Endometrial microvascular endothelial cells (primary cell): ENCODE measurements around the gene ANAPC2. TPM values are rescaled to one million over a fixed set of nuclear protein-coding genes. Genes with fewer than 3 reads are reported as not detected.

Experiments
- in situ Hi-C: cut with HindIII; loops from 2 replicates; pipeline ENCODE4 v1.10.0; 2017; ENCODE audit warnings: low sequenced_read_pairs, low pct_unique_long_range_greater_than_20kb; ENCODE audit errors: inconsistent ontology term
- total RNA-seq: library from RNA; depleted of rRNA; stranded (reverse); fragments of >200 nt; gene quantifications from one replicate; pipeline ENCODE4 v1.2.3, GENCODE V29; 2015; ENCODE audit errors: inconsistent ontology term

Gene ANAPC2
- total RNA-seq, 1 donor from 2014 or later = 14.9 TPM

- in situ Hi-C loops = loop anchor here (25.0 kb wide), 1 partner anchor 222 kb away; the partner anchor contains the start of genes C8G and FBXW5
Observed at GRCh38 chr9:137159105-137160053, 29.0 kb downstream of the ANAPC2 start.

DNA sequence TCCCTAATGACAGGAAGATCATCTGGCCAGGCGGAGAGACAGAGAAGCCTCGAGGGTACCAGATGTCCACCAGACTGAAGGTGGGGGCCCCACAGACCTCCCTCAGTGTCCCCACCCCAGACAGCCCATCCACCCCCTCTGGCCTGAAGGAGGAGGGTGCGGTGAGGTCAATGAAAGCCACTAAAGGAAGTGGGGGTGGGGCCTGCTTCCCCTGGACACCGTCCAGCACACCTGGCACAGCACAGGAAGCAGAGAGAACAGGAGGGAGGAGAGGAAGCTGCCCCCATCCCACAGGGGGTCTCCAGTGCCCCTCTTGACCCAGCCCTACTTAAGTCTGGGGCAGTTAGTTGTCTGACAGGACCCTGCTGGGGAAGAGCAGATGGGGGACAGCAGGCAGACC is 29.7 kb downstream of the ANAPC2 start:
- in situ Hi-C loops = loop anchor here (25.0 kb wide), 1 partner anchor 221 kb away; the partner anchor contains the start of genes C8G and FBXW5

DNA sequence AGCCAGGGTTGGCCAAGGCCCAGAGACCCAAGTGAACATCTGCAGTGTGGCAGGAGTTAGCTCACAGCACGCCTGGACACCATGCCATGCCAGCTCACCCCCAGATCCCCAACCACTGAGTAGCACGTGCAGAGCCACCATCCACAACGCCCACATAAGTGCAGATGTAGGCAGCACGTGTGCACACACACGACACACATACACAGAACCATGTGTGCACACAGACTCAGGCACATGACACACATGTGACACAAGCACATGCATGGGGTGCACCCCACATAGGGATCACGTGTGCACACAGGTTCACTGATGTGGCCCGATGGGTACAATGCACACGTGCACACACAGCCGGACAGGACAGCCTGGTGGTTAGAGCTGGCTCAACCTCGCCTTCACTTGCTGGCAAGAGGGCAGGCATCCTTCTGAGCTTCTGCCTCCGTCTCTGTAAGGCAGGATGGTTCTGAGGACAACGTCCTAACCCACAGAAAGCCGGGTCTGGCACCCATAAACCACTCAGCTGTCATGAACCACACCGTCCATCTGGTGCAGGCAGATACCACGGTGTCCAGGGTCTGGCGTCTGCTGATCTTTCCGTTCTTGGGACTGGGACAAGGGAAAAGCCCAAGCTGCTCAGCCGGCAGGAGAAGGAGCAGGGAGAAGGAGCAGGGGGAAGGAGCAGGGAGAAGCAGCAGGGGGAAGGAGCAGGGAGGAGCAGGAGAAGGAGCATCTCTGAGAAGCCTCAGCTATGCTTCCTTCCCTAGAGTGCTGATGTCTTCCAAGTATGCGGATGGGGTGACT is 30.5 kb downstream of the ANAPC2 start:
- in situ Hi-C loops = loop anchor here (25.0 kb wide), 1 partner anchor 221 kb away; the partner anchor contains the start of genes C8G and FBXW5

DNA sequence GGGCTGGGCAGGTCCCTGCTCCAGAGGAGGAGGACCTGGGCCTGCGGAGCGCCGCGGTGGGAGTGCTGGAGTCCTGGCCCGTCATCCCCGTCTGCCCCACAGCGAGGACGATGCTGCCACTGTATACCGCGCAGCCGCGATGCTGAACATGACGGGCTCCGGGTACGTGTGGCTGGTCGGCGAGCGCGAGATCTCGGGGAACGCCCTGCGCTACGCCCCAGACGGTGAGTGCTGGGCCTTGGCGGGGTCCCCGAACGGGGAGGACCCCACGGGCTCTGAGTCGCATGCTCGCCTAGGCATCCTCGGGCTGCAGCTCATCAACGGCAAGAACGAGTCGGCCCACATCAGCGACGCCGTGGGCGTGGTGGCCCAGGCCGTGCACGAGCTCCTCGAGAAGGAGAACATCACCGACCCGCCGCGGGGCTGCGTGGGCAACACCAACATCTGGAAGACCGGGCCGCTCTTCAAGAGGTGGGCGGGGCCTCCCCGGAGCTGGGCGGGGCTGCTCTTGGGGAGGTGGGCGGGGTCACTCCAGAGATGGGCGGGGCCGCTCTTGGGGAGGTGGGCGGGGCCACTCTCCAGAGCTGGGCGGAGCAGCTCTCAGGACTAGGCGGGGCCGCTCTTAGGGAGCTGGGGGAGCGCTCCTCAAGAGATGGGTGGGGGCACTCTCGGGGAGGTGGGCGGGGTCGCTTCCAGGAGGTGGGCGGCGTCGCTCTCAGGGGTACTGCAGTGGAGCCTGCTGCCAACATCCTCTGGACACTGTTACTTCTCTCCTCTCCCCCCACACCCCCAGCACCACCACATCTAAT is 31.6 kb downstream of the ANAPC2 start:
- in situ Hi-C loops = loop anchor here (25.0 kb wide), 1 partner anchor 219 kb away; the partner anchor contains the start of genes C8G and FBXW5

DNA sequence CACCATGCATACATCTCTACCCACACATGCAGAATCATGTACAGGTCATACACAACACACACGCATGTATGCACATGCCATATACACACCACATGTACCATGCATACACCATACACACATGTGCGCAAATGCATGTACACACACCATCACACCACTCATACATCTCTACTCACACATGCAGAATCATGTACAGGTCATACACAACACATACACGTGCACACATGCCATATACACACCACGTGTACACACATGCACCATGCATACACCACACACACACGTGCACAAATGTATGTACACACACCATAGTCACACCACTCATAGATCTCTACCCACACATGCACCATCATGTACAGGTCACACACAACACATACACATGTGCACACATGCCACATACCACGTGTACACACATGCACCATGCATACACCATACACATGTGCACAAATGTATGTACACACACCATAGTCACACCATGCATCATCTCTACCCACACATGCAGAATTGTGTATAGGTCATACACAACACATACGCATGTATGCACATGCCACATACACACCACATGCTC is 35.4 kb downstream of the ANAPC2 start:
- in situ Hi-C loops = loop anchor here (25.0 kb wide), 1 partner anchor 216 kb away; the partner anchor contains the start of genes C8G and FBXW5

- in situ Hi-C loops = loop anchor here (25.0 kb wide), 1 partner anchor 214 kb away; the partner anchor contains the start of genes C8G and FBXW5
Observed at GRCh38 chr9:137150617-137151457, 37.5 kb downstream of the ANAPC2 start.

GRCh38 chr9:137149942-137150616 is 38.3 kb downstream of the ANAPC2 start:
- in situ Hi-C loops = loop anchor here (25.0 kb wide), 1 partner anchor 213 kb away; the partner anchor contains the start of genes C8G and FBXW5

DNA sequence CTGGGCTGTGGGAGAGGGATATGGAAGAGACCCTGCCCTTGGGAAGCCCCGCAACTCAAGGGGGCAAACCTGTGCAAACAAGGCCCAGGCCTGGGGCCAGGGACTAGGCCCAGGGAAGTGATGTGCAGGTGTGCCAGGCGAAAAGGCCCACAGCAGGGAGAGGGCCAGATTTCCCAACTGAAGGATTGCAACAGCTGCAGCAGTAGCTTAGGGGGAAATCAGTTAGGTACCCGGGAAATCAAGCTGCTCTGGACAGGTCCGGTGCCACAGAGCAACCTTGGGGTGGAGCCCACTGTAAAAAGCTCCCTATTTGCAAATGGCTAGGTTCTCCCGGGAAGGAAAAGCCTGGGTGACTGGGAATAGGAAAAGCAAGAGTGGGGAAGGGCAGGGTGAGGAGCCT is 39.0 kb downstream of the ANAPC2 start:
- in situ Hi-C loops = no loop called here

DNA sequence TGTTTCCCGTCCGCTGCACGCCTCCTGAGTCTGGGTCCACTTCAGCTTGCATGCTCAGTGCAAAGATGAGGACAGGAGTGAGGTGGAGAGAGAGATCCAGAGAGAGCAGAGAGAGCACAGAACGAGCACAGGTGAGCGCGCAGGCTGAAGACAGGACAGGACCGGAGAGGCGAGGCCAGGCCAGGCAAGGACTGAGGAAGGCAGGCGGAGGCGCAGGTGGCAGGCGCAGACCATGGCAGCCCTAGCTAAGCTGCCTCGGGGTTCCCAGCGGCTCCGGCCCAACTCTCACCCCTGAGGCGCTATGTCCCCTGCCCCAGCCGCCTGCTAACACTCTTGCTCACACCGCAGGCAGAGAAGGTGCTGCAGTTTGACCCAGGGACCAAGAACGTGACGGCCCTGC is 39.7 kb downstream of the ANAPC2 start:
- in situ Hi-C loops = no loop called here

DNA sequence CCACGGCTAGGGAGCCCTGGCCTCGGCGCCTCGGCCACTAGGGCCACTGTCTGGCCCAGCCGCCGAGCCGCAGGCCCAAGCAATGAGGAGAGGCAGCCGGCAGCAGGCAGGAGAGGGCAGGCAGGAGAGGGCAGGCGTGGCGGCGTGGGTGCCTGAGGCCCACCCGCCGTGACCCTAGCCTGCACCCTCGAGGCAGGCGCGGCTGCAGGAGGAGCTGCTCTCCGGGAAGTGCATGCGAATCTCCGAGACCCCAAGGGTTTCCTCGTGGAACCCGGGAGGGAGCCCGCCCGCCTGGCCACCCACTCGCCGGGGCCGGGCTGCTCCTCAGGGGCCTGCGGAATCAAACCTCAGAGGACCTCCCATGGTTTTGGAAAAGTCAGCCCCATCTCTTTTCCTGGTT is 40.1 kb downstream of the ANAPC2 start:
- in situ Hi-C loops = no loop called here

- in situ Hi-C loops = no loop called here
Observed at GRCh38 chr9:137147793-137148160, 40.6 kb downstream of the ANAPC2 start.

GRCh38 chr9:137147091-137147792 is 41.1 kb downstream of the ANAPC2 start:
- in situ Hi-C loops = no loop called here

GRCh38 chr9:137146527-137146918 is 41.8 kb downstream of the ANAPC2 start:
- in situ Hi-C loops = no loop called here

DNA sequence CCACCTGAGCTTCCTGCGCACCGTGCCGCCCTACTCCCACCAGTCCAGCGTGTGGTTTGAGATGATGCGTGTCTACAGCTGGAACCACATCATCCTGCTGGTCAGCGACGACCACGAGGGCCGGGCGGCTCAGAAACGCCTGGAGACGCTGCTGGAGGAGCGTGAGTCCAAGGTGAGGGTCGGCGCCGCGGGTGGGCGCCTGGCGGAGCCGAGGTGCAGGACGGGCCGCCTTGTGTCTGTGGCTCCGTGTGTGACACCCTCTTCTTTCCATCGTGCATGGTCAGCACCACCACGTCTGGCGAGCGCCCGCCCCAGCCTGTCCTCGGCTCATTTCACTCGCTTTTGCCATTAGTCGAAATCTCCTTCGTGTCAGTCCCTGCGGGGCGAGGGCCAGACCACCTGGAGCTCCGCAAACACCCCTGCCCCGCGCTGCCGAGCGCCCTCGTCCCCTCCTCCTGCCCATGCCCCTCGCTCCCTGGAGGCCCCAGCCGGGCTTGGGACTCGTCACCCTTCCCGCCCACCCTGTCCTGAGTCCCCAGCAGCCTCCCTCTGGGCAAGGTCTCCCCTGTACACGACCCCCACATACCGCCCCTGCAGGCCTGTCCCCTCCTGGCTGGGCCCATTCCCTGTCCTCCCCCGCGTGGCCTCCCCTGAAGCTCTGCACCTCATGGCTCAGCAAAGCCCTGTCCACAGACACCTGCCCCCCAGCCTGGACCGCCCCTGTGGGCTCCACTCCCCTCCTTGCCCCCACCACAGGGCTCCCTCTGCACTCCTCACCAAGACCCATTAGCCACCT is 42.4 kb downstream of the ANAPC2 start:
- in situ Hi-C loops = no loop called here

GRCh38 chr9:137143459-137143858 is 44.9 kb downstream of the ANAPC2 start:
- in situ Hi-C loops = no loop called here
